ENCODE measurements around the gene PDE6B. TPM values are rescaled to one million over a fixed set of nuclear protein-coding genes. Genes with fewer than 3 reads are reported as not detected.

PDE6B gene
- total RNA-seq, 6 donors from 2014 or later, result 4.2 to 28.3 (median 9.0) TPM

DNA sequence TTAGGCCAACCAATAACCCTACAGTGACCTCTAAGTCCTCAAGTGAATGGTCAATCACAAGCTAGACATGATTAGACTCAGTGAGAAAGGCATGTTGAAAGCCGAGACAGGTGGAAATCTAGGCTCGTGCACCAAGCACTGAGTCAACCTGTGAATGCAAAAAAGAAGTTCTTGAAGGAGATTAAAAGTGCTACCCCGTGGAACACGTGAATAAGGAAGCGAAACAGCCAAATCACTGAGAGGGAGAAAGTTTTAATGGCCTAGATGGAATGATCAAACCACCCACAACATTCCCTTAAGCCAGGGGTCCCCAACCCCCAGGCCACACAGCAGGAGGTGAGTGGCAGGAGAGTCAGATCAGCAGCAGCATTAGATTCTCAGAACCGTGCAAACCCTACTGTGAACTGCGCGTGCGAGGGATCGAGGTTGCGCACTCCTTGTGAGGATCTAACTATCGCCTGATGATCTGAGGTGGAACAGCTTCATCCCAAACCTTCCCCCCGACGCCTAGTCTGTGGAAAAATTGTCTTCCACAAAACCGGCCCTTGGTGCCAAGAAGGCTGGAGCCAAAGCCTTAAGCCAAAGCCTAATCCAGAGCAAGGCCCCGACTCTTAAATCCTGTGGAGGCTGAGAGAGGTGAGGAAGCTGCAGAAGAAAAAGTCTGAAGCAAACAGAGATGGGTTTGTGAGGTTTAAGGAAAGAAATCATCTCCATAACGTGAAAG is 19.5 kb upstream of the PDE6B start:
- Histone ChIP-seq H3K4me3 (no peak overlapping the region), H3K4me1 (no peaks in the 10 kb centered on the region), H3K36me3 (no peaks in the 10 kb centered on the region), H3K27ac (no peak overlapping the region), H3K27me3 (peaks cover 0 to 4% (median 0%) of the 10 kb centered on the region in 4 donors), H3K9me3 (no peaks in the 10 kb centered on the region)
- 86 to 89% methylated on average over 17 of the region's 17 CpGs for WGBS, 2 donors
- ATAC-seq (ENCODE audit: low FRiP score in 2 of 2) (no peak), DNase-seq (no peak)
- TF ChIP-seq POLR2AphosphoS5 (IDR thresholded peaks at IDR 0.05) (no peak), EP300 (IDR thresholded peaks at IDR 0.05) (no peak), POLR2A (IDR thresholded peaks at IDR 0.05) (no peak)
- TF ChIP-seq, protein P1, sequence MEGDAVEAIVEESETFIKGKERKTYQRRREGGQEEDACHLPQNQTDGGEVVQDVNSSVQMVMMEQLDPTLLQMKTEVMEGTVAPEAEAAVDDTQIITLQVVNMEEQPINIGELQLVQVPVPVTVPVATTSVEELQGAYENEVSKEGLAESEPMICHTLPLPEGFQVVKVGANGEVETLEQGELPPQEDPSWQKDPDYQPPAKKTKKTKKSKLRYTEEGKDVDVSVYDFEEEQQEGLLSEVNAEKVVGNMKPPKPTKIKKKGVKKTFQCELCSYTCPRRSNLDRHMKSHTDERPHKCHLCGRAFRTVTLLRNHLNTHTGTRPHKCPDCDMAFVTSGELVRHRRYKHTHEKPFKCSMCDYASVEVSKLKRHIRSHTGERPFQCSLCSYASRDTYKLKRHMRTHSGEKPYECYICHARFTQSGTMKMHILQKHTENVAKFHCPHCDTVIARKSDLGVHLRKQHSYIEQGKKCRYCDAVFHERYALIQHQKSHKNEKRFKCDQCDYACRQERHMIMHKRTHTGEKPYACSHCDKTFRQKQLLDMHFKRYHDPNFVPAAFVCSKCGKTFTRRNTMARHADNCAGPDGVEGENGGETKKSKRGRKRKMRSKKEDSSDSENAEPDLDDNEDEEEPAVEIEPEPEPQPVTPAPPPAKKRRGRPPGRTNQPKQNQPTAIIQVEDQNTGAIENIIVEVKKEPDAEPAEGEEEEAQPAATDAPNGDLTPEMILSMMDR (IDR thresholded peaks at IDR 0.05), result no peak

DNA sequence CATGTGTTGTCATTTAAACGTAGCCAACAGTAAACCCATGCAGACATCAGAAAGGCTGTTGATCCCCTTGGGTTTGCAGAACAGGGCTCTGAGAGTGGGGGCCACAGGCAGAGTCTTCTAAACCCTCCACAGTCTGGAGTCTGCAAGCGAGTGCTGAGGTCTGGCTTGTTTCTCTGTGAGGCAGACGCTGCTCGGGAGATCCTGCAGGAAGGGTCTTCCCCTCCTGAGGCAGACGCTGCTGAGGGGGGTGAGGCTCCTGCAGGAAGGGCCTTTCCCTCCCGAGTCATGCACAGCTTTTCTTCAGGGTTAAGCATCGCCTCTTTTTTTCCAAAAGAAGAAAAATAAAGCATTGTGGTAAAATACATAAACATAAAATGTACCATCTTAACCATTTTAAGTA is 17.1 kb upstream of the PDE6B start:
- H3K36me3 ChIP-seq, result no peaks in the 10 kb centered on the region
- no peak overlapping the region for H3K27ac ChIP-seq
- TF ChIP-seq POLR2A (IDR thresholded peaks at IDR 0.05) (no peak), POLR2AphosphoS5 (IDR thresholded peaks at IDR 0.05) (no peak), EP300 (IDR thresholded peaks at IDR 0.05) (no peak)
- TF ChIP-seq, protein P1 (IDR thresholded peaks at IDR 0.05), result no peak
- 38 to 42% methylated on average over 7 of the region's 7 CpGs for WGBS, 2 donors
- no peak for ATAC-seq (ENCODE audit: low FRiP score in 2 of 2)
- no peak overlapping the region for H3K4me3 ChIP-seq
- H3K9me3 ChIP-seq, result no peaks in the 10 kb centered on the region
- no peaks in the 10 kb centered on the region for H3K27me3 ChIP-seq
- peak in 1 of 2 donors; percentile 6 for DNase-seq
- no peaks in the 10 kb centered on the region for H3K4me1 ChIP-seq

DNA sequence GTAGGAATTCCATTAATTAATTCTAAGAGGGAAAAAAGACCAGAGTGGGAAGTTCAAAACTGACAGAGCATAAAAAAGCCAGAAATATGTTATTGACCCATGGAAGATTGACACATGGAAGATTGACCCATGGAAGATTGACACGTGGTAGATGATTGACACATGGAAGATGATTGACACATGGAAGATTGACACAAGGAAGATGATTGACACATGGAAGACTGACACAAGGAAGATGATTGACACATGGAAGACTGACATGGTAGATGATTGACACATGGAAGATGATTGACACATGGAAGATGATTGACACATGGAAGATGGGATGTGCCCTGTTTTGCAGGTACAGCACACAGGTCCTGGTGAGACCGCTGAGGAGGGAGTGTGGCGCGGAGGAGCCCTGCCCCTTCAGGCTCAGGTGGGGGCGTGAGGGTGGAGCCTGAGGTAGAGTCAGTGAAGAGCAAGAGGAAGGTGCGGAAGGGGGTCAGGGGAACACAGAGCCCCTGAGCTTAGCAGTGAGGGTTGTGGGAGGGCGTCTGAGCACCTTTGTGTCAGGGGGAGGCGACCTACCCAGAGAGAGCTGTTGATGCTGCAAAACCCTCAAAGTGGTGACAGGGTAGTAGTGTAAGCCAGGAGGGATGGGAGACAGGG is 15.8 kb upstream of the PDE6B start:
- 77 to 78% methylated on average over 8 of the region's 8 CpGs for WGBS, 2 donors
- no peak overlapping the region for H3K27ac ChIP-seq
- DNase-seq (peak in 1 of 2 donors; percentile 11), ATAC-seq (ENCODE audit: low FRiP score in 2 of 2) (no peak)
- H3K36me3 ChIP-seq, result no peaks in the 10 kb centered on the region
- no peaks in the 10 kb centered on the region for H3K27me3 ChIP-seq
- H3K4me1 ChIP-seq, result no peaks in the 10 kb centered on the region
- H3K9me3 ChIP-seq, result no peaks in the 10 kb centered on the region
- TF ChIP-seq POLR2AphosphoS5 (IDR thresholded peaks at IDR 0.05), result no peak
- no peak for TF ChIP-seq EP300 (IDR thresholded peaks at IDR 0.05)
- TF ChIP-seq POLR2A (IDR thresholded peaks at IDR 0.05), result no peak
- TF ChIP-seq, protein P1 (IDR thresholded peaks at IDR 0.05), result no peak
- H3K4me3 ChIP-seq, result no peak overlapping the region

DNA sequence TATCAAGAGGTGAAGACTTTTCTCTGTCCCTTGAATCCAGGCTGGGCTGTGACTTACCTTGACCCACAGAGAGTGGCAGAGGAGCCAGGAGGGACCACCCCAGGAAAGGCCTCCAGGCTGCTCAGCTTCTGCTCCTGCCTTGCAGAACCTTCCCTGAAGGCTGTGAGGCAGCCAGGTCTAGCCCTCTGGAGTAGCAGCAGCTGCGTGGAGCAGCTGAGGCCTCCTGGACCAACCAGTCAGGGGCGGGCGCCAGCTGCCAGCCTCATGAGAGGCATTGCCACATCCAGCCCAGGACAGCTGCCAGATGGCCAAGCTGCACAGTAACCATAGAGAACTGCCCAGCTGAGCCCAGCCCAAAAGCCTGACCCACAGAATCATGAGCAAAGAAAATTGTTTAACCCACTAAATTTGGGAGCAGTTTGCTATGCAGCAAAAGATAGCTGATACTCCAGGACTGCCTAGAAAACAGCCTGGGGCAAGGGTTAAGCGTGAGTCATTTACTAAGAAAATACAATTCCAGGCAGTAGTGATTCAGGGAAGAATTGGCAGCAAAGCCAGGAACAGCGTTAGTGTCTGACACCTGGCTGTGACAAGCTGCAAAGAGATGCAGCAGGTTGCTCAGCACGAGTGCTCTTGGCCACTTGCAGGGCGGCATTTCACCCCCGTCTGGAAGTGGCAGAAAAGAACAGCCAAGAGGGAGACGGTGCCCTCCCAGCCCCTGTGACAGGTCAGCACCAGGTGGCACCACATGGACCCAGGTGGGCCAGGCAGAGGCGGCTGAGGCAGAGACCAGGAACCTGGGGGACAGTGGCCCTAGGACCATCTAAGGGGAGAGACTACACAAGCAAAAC is 14.7 kb upstream of the PDE6B start:
- ATAC-seq (ENCODE audit: low FRiP score in 2 of 2) (peak; percentile 27 to 68), DNase-seq (peak; percentile 23 to 62)
- TF ChIP-seq POLR2AphosphoS5 (IDR thresholded peaks at IDR 0.05) (no peak), EP300 (IDR thresholded peaks at IDR 0.05) (no peak), POLR2A (IDR thresholded peaks at IDR 0.05) (no peak)
- TF ChIP-seq, protein P1 (IDR thresholded peaks at IDR 0.05), result no peak
- Histone ChIP-seq H3K36me3 (no peaks in the 10 kb centered on the region), H3K4me3 (no peak overlapping the region), H3K27me3 (no peaks in the 10 kb centered on the region), H3K4me1 (no peaks in the 10 kb centered on the region), H3K27ac (no peak overlapping the region), H3K9me3 (no peaks in the 10 kb centered on the region)
- WGBS, 2 donors, result 54 to 66% methylated on average over 9 to 10 of the region's 10 CpGs

Data from upper lobe of left lung (tissue), 6 donors.